NCI-H2107 treated with DMSO at 0.1 percent for 48 hours (cell line): ENCODE measurements around the gene SMCHD1.
"Not testable (repeated sequence)": the region's sequence is repeated elsewhere in the genome, so short reads cannot be mapped to it uniquely, and the experiment has no call there.

Experiments used
- DNase-seq: peaks from one replicate; lab custom pipeline; 2025; ENCODE audit not compliant: unreplicated experiment; lab: John Stamatoyannopoulos, UW

Gene SMCHD1

DNA sequence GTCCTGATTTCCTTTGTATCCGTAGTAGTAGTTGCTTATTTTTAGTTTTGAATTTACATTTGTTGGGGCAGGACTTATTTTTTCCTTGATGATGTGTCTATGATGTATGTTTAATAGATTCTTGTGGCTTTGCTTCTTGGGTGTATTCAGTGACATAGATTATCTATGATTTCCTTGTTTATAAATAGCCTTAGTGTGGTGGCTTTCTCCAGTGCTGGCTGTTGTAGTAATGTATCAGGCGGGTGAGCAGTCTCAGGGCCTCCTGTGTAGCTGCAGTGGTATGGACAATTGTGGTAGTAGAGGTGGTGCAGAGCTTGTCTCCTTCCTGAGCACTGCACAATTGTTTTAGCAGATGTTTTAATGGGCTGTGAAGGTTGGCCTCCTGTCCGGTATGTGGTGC lies 60.5 kb downstream of the SMCHD1 start:
- no peak for DNase-seq

- no peak for DNase-seq
These were observed 61.1 kb downstream of the SMCHD1 start for GRCh38 chr18:2716394-2717326.

GRCh38 chr18:2717407-2717806 lies 61.9 kb downstream of the SMCHD1 start:
- DNase-seq = no peak

- DNase-seq = no peak
These were observed 63.5 kb downstream of the SMCHD1 start for GRCh38 chr18:2719040-2719439.

DNA sequence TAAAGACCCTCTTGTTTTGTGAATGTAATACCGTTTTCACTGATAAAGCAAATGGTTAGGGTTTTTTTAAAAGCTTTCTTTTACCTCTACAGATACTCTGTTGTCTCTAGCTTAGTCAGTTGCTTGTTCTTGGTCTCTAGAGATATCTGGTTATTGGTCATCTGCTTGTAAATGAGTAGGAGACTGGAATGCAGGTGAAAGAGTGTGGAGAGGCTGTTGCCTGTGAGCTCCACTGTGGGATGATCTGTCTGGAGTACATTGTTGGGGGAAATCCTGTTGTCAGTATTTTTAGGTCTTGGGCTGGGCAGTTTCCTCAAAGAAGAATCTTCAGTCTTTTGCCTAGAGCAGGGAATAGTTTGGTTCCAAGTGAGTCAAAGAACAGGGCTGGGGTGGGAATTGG lies 67.7 kb downstream of the SMCHD1 start:
- DNase-seq = no peak

DNA sequence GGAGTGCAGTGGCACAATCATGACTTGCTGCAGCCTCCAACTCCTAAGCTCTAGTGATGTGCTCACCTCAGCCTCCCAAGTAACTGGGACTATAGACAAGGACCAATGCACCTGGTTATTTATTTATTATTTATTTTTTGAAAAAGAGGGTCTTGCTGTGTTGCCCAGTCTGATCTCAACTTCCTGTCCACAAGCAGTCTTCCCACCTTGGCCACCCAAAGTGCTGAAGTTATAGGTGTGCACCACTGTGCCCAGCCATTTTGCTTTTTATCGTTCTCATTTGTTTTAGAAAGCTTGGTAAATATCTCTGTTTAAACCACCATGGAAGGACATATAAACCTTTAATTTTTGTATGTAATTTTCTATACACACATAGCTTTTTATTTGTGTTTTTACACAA lies 74.2 kb downstream of the SMCHD1 start:
- no peak for DNase-seq

GRCh38 chr18:2736823-2737222 lies 81.3 kb downstream of the SMCHD1 start:
- no peak for DNase-seq

GRCh38 chr18:2740082-2740481 lies 84.6 kb downstream of the SMCHD1 start:
- DNase-seq = not testable (repeated sequence)

DNA sequence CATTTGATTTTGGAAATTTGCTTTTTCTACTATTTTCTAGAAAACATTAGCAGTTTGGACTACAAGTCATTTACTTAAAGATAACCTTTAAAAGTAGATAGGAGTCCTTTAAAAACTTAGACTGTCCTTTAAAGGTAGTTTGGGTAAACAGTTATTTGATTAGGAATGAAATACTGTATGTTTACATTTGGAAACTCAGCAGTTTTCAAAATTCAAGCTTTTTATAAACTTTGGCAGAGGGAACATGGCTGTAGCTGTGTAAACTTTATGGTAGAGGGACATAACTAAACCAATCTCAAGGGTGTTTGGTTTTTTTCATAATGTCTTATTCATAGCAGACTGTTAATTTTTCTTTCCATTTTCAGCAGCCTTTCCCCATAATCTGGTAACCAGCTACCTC lies 90.7 kb downstream of the SMCHD1 start:
- no peak for DNase-seq

DNA sequence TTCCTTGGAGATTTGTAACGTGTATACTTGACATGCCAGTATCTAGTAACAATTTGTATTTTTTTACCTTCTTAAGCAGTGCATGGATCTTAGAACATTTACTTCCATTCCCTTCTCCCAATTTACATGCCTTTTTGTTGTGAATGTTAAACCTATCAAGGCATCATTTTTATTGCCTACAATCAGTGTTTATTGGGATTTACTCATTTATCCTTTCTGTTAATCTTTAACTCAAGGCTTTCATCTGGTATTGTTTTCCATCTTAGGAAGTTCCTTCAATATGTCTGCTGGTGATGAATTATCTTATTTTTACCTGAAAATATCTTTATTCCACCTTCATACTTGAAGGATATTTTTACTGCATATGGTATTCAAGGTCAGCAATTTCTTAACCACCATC lies 102.8 kb downstream of the SMCHD1 start:
- no peak for DNase-seq

DNA sequence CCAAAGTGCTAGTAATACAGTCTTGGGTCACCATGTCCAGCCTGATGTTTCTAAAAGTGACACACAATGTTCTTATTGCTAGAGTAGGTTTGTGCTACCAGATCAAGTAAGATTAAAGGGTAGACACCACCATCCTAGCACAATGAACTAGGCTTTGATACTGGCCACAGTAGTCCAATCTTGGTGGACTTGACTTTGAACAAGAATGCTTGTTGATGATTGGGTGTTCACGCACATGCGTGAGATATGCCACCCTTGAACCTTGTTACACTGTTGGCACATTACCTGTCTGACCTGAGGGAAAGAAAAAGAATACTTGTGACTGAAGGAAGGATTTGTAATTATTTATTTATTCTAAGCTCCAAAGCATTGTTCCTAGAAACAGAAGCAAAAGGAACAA lies 119.1 kb downstream of the SMCHD1 start:
- DNase-seq = no peak

DNA sequence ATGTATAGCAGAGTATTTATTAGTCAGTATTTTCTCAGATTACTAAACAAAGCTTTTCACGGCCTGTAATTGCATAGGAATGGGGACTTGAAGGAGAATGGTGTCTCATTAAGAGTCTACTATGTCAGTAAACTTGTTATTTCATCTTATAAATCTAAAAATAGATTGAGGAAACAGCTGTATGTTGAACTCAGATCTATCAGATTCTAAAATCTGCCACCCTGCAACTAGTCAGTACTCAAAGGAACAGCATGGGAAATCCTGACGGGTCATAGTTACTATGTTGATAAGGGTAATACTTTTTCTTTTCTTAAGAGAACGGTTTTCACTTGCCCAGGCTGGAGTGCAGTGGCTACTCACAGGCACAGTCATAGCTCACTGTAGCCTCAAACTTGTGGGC lies 121.1 kb downstream of the SMCHD1 start:
- no peak for DNase-seq

DNA sequence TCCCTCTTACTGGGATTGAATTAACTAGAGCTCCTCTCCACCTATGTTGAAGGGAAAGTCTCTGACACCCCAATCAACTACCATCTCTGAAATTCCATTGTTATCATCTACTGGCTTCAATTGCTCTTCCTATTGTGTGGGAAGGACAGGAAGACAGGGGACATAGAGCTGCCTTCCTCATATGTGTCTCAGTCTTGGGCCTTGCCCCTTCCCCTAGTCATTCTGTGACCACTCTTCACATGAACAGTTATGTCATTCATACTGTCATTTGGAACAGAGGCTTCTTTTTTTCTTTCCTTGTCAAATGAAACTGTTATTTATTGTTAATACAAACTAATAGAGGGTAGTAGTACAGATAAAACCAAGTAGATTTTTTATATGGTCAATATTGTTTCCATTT lies 121.7 kb downstream of the SMCHD1 start:
- no peak for DNase-seq

DNA sequence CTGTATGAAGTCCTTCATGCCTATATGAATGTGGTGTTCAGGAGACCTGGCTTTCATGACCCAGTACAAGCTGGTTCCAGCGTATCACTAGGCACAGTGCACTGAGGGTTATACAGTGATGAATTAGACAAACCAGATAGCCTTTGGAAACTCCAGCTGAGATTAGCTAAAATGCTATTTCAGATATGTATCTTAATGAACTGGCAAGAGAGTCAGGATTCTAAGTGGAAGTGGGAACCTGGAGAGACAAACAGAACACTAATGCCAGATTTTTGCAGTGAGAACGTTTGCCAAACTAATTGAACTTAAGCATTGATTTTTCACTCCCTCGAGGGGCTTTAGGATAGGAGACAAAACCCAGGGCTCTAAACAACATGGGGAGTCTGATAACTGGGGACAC lies 125.2 kb downstream of the SMCHD1 start:
- no peak for DNase-seq

DNA sequence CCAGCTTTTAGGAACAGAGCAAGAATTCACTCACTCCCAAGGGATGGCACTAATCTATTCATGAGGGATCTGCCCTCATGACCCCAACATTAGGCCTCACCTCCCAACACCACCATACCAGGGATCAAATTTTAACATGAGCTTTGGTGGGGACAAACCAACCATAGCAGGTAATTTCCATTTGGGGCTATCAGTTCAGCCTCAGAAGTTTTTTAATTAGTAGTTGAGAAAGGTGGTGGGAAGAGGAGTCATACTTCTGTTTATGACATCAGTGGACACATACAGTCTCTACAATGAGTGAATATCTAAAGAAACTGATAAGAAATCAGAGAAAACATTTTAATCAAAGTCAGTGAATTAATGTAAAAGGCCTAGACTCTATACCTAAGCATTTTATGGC lies 131.7 kb downstream of the SMCHD1 start:
- DNase-seq = no peak

DNA sequence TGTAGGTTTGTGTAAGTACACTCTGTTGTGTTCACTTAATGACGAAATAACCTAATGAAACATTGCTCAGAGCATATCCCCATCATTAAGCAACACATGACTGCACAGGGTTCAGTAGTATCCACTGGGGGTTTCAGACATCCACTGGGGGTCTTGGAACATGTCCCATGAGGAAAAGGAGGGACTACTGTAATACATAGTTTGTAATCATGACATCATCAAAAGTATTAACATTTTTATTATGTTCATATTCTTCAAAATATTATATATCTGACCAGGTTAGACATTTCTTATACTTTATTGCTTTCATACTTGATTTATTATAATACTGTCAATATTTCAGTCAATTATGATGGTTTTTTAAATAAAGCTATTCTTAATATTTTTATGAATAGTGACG lies 136.9 kb downstream of the SMCHD1 start:
- no peak for DNase-seq

GRCh38 chr18:2794159-2794558 lies 138.6 kb downstream of the SMCHD1 start:
- DNase-seq = peak; percentile 5

- DNase-seq = no peak
These were observed 142.4 kb downstream of the SMCHD1 start for GRCh38 chr18:2797951-2798350.

DNA sequence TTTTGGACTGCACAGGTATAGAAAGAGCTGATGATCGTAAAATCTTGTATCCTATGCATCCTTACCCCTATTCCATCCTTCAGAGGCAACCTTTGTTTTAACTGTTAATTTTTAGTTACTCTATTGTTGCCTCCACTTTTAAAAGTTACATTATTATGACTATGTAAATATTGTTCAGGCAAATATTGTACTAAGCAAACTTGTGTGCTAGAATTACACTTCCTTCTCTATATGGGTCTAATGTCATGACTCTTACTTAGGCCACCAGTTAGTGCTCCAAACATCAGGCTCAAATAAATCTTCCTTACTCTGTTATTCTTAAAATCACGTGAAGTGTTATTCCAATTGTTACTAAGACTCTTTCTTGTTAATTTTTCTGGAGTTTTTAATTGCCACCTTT lies 143.8 kb downstream of the SMCHD1 start:
- no peak for DNase-seq

DNA sequence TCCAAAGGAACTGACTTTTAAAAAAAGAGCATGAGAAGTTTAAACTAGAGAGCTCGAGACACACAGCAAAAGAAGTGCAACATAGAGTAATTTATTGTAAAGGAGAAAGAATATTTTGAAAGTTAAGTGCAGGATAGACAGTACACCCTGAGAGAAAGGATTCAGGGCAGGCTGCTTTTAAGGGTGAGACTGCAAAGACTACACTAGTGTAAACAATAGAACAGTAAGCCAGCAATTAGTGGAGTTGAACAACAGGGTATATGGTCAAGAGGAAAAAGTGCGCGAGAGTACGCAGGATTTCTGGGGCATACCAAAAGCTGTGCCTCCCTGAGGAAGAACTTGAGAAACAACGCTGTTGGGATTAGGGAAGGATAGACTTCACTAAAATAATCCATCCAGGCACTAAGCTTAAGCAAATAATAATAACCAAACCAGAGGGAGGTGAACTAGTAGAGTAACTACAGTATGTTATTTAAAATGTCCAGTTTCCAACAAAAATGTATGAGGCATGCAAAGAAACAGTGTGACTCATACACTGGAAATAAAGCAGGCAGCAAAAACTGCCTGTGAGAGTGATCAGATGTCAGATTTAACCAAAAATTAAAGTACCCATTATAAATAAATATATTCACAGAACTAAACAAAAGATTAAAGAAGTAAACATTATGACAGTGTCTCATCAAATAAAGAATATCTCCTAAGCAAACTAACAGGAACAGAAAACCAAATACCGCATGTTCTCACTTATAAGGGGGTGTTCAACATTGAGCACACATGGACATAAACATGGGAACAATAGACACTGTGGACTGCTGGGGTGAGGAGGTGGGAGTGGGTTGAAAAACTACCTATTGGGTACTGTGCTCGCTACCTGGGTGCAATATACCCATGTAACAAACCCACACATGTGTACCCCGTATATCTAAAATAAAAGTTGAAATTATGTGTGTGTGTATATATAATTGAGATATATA lies 150.7 kb downstream of the SMCHD1 start:
- DNase-seq = no peak

- DNase-seq = not testable (repeated sequence)
These were observed 153.1 kb downstream of the SMCHD1 start for GRCh38 chr18:2808640-2809039.

DNA sequence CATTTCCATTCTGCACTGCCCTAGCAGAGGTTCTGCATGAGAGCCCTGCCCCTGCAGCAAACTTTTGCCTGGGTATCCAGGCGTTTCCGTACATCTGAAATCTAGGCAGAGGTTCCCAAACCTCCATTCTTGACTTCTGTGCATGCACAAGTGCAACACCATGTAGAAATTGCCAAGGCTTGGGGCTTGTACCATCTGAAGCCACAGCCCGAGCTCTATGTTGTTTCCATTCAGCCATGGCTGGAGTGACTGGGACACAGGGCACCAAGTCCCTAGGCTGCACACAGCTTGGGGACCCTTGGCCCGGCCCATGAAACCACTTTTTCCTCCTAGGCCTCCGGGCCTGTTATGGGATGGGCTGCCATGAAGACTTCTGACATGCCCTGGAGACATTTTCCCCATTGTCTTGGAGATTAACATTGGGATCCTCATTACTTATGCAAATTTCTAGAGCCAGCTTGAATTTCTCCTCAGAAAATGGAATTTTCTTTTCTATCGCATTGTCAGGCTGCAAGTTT lies 154.2 kb downstream of the SMCHD1 start:
- not testable (repeated sequence) for DNase-seq
